Pons (tissue), 1 donor: ENCODE results near the gene PRDM16.

Experiments used
- DNase-seq: peaks from one replicate; pipeline ENCODE4 v3.0.0-alpha.2; 2016; ENCODE audit warnings: low spot score

Gene PRDM16

DNA sequence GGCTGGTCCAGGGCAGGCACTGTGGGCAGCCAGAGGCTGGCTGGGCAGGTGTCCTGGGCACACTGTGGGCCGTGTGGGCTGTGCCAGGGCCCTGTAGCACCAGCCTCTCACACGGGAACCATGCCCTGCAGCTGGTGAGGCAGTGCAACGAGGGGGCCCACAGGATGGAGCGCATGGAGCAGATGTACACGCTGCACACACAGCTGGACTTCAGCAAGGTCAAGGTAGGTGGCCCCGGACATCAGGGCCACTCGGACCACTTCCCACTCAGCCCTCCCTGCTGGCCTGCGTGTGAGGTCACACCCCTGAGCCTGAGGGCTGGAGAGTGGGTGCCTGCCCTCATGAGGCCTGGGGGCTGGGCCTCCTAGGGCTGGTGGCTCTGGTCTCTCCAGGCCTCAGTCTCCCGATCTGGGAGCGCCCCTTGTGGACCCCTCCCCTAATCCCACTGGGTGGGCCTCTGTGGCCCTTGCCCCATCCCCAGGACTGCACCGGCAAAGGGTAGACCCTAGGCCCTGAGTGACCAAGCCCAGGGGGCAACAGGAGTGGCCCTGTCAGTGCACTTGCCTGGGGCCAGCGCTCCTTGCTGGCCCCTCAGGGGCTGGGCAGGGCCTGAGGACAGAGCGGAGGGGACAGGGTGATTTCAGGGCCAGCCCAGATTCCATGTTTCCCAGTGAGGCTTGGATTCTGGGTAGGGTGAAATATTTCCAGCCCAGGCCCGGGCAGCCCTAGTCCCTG is 407.0 kb downstream of the PRDM16 start:
- DNase-seq: no peak

DNA sequence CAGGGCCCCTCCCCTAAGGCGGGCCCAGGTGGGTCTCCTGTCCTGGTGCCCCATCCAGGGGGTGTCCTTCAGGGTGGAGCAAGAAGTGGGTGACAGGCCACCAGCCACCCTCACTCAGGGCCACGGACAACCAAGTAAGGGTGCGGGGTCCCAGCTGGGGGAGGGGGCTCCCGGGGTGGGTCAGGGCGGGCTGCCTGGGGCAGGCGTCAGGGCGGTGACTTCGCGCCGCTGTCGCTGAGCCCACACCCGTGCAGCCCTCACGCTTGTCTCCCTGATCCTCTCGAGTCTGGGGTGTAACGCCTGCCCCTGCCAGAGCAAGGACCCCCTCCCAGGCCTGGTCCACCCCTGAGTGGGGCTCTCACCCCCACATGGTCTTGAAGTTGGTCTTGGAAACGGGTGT is 407.7 kb downstream of the PRDM16 start:
- no peak for DNase-seq

DNA sequence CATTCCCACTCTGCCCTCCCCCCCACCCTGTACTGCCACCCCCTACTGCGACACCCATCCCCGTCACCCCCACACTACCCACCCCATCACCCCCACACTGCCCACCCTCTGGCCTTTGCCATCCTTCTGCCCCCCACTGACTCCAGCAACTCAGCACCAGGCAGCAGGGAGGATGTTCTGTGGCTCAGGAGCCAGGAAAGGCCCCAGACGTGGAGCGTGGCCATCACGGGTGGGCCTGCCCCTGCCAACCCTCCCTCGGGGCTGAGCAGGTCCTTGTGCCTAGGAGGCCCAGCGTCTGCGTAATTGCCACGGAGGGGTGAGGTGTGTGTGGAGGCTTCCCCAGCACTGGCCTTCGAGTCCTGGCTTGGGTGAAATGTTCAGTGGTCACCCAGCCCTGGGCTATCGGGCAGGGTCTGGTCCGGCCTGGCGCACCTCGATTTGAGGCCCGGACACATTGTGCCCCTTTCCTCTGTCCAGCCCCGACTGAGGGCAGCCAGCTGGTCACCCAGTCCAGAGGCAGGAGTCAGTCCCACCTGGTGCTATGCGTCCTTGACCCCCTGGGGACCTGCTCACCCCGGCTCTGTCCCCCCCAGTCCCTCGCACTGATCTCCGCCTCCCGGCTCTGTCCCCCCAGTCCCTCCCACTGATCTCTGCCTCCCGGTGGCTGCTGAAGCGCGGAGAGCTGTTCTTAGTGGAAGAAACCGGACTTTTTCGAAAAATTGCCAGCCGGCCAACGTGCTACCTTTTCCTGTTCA is 408.4 kb downstream of the PRDM16 start:
- DNase-seq: no peak

DNA sequence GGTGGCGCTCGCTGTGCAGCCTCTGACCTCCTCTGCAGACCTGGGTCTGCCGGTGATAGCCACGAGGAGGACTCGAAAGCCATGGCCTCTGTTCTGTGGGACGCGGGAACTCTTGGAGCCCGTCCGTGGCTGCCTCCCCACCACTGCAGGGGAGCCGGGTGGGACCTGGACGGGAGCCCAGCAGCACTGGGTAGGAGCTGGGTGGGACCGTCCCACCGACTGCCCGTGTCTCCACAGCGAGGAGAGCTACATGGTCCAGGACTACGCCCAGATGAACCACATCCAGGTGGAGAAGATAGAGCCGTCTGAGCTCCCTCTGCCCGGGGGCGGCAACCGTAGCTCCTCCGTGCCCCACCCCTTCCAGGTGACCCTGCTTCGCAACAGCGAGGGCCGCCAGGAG is 409.2 kb downstream of the PRDM16 start:
- no peak for DNase-seq

DNA sequence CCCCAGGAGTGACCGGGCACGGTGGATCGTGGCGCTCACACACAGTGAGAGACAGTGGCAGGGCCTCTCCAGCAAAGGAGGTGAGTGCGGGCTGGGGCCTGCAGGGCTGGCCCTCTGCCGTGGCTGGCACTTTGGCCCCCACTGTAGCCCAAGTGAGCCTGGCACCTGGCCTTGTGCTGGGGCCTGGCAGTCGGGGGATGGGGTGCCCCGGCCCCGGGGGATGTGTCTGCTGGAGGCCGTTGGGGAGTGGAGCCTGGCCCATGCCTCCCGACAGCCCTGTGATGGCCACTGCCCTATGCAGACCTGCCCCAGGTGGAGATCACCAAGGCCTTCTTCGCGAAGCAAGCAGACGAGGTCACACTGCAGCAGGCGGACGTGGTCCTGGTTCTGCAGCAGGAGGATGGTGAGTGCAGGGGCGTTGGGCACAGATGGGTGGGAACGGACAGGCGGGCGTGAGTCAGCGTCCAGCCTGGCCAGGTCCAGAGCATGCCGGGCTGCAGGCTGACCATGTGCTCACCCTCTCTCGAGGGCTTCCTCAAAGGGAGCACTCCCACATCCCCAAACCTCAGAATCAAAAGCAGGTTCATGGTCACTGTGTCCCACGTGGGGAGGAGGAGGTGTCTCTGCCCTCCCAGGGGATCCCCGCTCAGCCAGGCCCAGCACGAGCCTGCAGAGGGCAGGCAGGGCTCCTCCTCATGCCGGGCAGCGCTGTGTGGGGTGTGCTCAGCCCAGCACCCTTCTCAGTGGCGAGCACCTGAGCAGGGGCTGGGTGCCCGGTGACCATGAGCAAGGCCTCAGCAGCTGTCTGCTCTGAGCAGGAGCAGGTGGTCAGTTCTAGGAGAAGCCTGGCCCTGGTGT is 410.7 kb downstream of the PRDM16 start:
- DNase-seq: no peak

DNA sequence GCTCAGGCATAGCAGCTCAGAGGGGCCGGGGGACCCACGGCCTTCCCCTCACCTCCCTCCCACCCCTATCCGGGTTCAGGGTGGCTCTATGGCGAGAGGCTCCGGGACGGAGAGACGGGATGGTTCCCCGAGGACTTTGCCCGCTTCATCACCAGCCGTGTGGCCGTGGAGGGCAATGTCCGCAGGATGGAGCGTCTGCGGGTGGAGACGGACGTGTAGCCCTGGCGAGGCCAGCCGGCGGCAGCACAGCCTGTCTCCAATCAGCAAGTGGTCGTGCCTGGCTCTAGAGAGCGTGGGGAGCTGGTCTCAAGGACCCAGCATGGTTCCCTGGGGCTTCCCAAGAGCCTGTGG is 411.3 kb downstream of the PRDM16 start:
- no peak for DNase-seq

DNA sequence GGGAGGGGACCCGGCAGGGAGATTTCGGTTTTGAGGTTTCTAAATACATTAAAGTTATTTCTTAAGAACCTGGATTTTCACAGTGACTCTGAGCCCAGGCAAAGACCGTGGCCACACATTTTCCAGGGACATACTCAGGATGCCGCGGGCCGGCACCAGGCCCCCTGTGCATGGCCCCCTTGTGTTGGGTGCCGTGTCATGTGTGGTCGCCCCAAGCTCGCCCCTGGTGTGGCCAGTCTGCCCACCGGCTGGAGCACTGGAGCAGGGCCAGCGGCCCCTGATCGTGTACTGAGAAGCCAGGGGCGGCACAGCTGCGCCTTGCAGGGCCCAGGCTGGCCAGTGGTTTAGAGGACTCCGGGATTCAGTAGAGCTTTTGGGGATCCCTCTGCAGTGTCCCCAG is 412.0 kb downstream of the PRDM16 start:
- no peak for DNase-seq

DNA sequence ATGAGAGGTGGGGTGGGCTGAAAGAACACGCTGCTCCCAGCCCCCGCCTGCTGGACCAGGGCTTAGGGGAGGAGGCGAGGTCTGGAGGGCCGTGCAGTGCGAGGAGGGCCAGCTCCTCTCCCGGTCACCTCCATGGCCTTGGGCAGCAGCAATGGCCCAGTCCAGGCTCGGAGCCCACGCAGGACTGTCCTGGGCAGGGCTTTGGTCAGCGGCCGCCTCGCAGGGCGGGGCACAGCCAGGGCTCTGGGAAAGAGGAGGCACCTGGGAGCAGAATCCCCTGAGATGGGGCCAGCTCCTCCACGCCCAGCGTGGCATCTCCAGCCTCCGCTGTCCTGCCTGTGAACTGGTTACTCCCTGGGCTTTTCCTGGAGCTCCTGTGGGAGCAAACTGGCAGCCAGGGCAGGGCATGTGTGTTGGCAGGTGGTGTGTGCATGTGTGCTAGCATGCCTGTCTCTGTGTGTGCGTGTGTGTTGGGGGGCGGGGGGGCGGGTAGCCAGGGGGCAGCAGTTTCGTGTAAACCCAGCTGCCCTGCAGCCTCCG is 412.9 kb downstream of the PRDM16 start:
- DNase-seq: no peak

DNA sequence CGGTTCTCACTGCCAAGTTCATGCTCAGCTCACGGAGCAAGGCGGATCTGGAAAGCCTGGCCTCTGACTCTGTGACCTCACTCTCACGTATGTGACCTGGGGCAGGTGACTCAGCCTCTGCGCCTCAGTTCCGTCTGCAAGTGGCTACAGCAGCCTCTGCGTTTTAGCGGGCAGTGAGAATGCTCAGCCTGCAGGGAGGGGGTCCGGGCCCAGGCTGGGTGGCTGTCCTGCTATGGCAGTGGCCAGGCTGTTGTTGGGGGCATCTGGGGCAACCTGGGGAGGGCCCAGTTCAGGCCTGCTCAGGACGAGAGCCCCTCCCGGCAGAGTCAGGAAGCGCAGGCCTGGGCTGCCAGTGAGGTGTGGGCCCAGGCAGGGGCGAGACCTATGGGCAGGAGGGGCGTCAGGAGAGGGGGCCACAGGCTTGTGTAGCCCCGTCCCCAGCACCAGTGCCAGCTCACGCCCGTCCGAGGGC is 413.4 kb downstream of the PRDM16 start:
- DNase-seq: no peak

DNA sequence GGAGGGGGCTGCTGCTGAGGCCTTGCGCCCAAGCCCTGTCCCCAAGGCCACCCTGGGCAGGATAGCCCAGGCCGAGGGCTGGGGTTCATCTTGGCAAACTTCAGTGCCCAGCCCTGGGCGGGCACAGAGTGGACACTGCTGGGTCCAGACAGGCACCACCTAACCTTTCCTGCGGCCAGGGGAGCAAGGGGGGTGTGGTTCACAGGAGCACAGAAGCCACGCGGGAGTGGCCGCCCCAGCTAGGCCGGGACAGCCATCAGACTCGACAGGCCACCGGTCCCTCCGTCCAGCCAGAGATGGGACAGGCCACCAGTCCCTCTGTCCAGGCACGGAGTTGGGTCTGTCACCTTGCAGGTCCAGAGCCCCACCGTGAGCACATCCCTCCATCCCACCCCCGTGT is 414.4 kb downstream of the PRDM16 start:
- no peak for DNase-seq

DNA sequence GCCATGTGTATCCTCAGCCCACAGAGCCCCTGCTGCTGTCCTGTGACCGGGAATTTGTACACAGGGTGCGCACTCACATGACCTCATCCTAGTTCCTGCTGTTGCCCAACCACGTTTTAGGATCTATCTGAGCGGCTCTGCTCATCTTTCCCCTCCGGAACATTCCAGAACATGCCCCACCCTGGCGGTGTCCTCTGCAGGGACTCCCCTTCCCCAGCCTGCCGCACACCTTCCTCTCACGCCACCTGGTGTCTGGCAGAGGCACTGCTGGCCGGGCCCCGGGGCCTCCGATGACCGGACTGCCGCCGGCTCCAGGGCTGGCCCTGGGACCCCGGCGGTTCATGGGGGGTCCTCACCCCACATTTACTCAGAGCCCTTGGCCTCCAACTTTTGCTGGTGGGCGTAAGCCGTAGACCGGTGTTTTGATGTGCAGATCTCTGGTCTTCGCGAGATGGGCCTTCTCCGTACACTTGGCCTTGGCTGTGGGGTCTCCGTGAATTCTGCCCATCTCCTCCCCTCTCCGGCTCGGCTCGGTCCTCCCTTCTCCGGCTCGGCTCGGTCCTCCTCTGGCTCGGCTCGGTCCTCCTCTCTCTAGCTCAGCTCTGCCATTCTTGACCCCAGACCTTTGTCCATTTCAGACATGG is 414.9 kb downstream of the PRDM16 start:
- DNase-seq: no peak

DNA sequence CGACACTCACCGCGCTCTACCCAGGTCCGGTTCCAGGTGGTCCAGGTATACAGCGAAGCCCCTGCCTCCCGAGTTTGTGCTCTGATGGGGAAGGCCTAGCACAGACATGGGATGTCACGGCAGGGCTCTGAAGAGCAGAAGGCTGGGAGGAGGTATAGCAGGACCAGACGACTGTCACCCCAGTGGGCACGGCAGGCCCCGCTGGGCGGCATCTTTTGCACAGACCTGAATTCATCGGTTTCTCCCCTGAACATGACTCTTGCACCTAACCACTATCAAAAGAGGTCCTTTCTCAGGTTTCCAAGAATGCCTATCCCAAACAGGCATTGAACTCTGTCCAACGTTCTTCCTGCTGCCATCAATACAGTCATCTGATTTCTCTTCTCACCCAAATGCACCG is 416.0 kb downstream of the PRDM16 start:
- DNase-seq: no peak
